KG1 (cell line): ENCODE data around the gene APCDD1L.
"Not testable (repeated sequence)": the region's sequence is repeated elsewhere in the genome, so short reads cannot be mapped to it uniquely, and the experiment has no call there.

Source experiments
- DNase-seq: peaks from one replicate; lab custom pipeline; 2025; lab: John Stamatoyannopoulos, UW

The APCDD1L gene

GRCh38 chr20:58545565-58546415 lies 30.6 kb upstream of the APCDD1L start:
- no peak for DNase-seq

- no peak for DNase-seq
These were observed 29.7 kb upstream of the APCDD1L start for GRCh38 chr20:58544891-58545290.

GRCh38 chr20:58544286-58544685 lies 29.1 kb upstream of the APCDD1L start:
- no peak for DNase-seq

GRCh38 chr20:58543274-58543673 lies 28.1 kb upstream of the APCDD1L start:
- no peak for DNase-seq

- no peak for DNase-seq
These were observed 27.4 kb upstream of the APCDD1L start for GRCh38 chr20:58542411-58543095.

- not testable (repeated sequence) for DNase-seq
These were observed 26.8 kb upstream of the APCDD1L start for GRCh38 chr20:58542034-58542410.

GRCh38 chr20:58538752-58539151 lies 23.6 kb upstream of the APCDD1L start:
- DNase-seq = no peak

GRCh38 chr20:58537831-58538230 lies 22.6 kb upstream of the APCDD1L start:
- no peak for DNase-seq

- no peak for DNase-seq
These were observed 21.1 kb upstream of the APCDD1L start for GRCh38 chr20:58536289-58536688.

GRCh38 chr20:58531657-58532056 lies 16.5 kb upstream of the APCDD1L start:
- DNase-seq = no peak

GRCh38 chr20:58531063-58531462 lies 15.9 kb upstream of the APCDD1L start:
- no peak for DNase-seq

GRCh38 chr20:58528412-58528811 lies 13.2 kb upstream of the APCDD1L start:
- no peak for DNase-seq

- DNase-seq = no peak
These were observed 11.2 kb upstream of the APCDD1L start for GRCh38 chr20:58526411-58526810.

- DNase-seq = no peak
These were observed 9.6 kb upstream of the APCDD1L start for GRCh38 chr20:58524814-58525213.

GRCh38 chr20:58523971-58524315 lies 8.7 kb upstream of the APCDD1L start:
- DNase-seq = no peak

GRCh38 chr20:58523072-58523970 lies 8.1 kb upstream of the APCDD1L start:
- no peak for DNase-seq

GRCh38 chr20:58522666-58523065 lies 7.5 kb upstream of the APCDD1L start:
- no peak for DNase-seq

- no peak for DNase-seq
These were observed 6.6 kb upstream of the APCDD1L start for GRCh38 chr20:58521763-58522162.

GRCh38 chr20:58519940-58520712 lies 4.9 kb upstream of the APCDD1L start:
- no peak for DNase-seq

GRCh38 chr20:58518896-58519593 lies 3.8 kb upstream of the APCDD1L start:
- no peak for DNase-seq

GRCh38 chr20:58518387-58518786 lies 3.2 kb upstream of the APCDD1L start:
- DNase-seq = no peak
